ENCODE data around the gene EPM2AIP1.
A peak's percentile ranks its signal among the peaks of the same experiment; 100 is the strongest.
"Not testable (repeated sequence)": the region's sequence is repeated elsewhere in the genome, so short reads cannot be mapped to it uniquely, and the experiment has no call there.

Gene EPM2AIP1

GRCh38 chr3:36992806-36993325 lies at the start of gene EPM2AIP1:
TSS of gene EPM2AIP1 (minus strand) at chr3:36993131. CDS start at chr3:36993077, 54 bp downstream.
- DNase-seq (ENCODE audit: low read depth in 2 of 2), result peak; percentile 96 to 98

- DNase-seq (ENCODE audit: low read depth in 2 of 2), result not testable (repeated sequence)
Measured at GRCh38 chr3:37042712-37043111, 49.8 kb upstream of the EPM2AIP1 start.

- DNase-seq (ENCODE audit: low read depth in 2 of 2), result no peak
Measured at GRCh38 chr3:37041546-37042195, 48.7 kb upstream of the EPM2AIP1 start.

DNA sequence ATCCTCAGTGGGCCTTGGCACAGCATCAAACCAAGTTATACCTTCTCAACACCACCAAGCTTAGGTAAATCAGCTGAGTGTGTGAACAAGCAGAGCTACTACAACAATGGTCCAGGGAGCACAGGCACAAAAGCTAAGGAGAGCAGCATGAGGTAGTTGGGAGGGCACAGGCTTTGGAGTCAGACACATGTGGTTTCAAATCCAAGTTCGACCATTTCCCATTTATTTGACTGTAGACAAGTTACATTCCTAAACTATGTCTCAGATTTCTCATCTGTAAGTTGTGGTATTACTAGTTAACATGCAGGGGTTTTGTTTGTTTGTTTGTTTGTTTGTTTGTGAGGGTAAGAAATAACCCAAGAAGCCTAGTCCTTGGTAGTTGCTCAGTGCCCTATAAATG lies 47.3 kb upstream of the EPM2AIP1 start:
- DNase-seq (ENCODE audit: low read depth in 2 of 2), result no peak

DNA sequence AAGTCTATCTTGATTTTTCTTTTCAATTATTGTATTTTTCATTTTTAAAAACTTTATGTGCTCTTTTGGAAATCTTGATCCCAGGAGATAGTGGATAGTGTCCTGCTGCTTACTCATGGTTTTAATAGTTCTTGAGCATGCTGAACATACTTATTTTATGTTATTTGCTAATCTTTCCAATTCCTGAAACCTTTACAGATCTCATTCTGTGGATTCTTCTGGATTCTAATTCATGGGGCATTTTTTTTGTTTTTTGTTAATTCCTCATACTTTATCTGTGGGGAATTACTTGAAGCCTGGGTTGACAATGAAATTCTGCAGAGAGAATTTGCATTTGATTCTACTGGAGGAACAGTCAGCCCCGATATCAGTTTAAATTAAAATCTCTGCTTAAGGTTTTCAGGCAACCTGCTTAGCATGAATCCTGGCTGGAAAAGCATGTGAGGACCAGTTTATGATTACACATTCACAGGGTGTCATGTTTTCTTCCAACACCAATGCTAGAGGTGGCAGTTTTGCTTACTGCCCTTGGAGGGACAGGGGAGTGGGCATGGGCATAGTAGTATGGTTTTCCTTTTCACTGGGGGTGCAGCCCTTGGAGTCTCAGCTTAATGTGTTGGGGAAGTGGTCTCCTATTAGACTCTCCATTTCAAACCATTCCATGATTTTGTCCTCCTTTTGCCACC lies 46.4 kb upstream of the EPM2AIP1 start:
- no peak for DNase-seq (ENCODE audit: low read depth in 2 of 2)

DNA sequence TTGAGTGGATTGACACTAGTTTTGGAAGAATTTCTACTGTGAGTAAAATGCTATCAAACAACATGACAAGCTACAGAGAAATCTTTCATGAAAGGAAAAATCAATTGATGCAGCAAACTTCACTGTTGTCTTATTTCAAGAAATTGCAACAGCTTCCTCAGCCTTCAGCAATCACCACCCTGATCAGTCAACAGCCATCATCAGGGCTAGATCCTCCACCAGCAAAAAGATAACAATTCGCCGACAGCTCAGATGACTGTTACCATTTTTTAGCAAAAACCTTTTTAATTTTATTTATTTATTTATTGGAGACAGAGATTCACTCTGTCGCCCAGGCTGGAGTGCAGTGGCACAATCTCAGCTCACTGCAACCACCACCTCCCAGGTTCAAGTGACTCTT lies 44.4 kb upstream of the EPM2AIP1 start:
- no peak for DNase-seq (ENCODE audit: low read depth in 2 of 2)

DNA sequence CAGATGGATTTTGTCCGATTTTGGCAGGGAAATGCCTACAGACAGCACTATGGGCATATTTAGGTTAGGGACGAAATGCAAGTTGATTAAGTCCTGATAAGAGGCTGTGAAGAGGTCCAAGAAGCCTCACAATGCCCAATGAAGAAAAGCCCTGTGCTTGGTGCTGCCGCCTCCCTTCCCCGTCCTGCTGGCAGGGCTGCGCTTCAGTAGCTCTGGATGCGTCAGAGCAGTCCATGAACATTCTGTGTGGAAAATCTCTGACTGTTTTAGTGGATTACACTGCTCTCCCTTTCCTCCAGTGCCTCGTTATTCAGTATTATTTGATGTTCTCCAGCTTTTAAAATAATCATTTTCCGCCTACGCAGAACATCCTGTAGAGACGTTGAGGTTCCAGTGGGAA lies 40.0 kb upstream of the EPM2AIP1 start:
- DNase-seq (ENCODE audit: low read depth in 2 of 2), result no peak

DNA sequence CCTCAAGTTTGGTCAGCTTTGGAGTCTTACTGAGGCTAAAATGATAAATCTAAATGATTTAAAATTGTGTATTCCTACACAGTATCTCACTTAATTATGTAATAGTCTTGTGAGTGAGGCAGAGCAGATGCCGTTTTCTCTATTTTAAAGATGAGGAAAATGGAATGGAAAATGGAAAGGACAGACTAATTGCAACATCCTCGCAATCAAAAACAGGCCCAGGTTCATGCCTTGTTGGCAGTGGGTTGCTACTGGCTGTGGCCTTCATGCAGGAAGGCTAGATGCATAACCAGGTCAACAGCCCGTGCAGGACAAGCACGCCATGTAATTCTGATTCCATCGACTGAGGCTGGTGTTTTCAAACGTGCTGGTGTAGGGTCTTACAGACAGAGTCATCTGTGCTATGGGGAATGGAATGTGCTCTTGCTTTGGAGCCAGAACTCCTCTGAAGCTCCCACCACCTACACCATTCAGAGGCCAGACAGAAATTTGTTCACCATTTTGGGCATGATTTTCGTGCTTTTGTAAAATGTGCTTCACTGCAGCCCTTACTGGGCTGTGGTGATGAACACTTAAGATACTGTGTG lies 38.3 kb upstream of the EPM2AIP1 start:
- no peak for DNase-seq (ENCODE audit: low read depth in 2 of 2)

- no peak for DNase-seq (ENCODE audit: low read depth in 2 of 2)
Measured at GRCh38 chr3:37030588-37030987, 37.7 kb upstream of the EPM2AIP1 start.

GRCh38 chr3:37029516-37030163 lies 36.7 kb upstream of the EPM2AIP1 start:
- no peak for DNase-seq (ENCODE audit: low read depth in 2 of 2)

GRCh38 chr3:37029111-37029510 lies 36.2 kb upstream of the EPM2AIP1 start:
- no peak for DNase-seq (ENCODE audit: low read depth in 2 of 2)

GRCh38 chr3:37028329-37028728 lies 35.4 kb upstream of the EPM2AIP1 start:
- DNase-seq (ENCODE audit: low read depth in 2 of 2), result no peak

DNA sequence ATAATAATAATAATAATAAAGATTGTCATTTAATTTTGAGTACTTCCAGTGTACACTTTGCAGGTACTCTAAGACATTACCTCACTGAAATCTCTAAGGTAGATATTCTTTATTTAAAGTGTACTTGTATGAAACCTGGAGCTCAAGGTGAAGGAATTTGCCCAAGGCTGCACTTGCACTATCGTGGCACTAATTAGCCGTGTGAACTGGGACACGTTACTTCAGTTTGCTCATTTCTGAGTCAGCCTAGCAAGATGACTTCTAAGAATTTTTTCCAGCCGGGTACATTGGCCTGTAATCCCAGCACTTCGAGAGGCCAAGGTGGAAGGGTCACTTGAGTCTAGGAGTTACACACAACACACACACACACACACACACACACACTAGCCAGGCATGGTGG lies 33.9 kb upstream of the EPM2AIP1 start:
- DNase-seq (ENCODE audit: low read depth in 2 of 2), result no peak

- no peak for DNase-seq (ENCODE audit: low read depth in 2 of 2)
Measured at GRCh38 chr3:37025561-37026335, 32.8 kb upstream of the EPM2AIP1 start.

- DNase-seq (ENCODE audit: low read depth in 2 of 2), result no peak
Measured at GRCh38 chr3:37024820-37025405, 32.0 kb upstream of the EPM2AIP1 start.

GRCh38 chr3:37024092-37024491 lies 31.2 kb upstream of the EPM2AIP1 start:
- no peak for DNase-seq (ENCODE audit: low read depth in 2 of 2)

GRCh38 chr3:37017683-37018082 lies 24.8 kb upstream of the EPM2AIP1 start:
- DNase-seq (ENCODE audit: low read depth in 2 of 2), result no peak

GRCh38 chr3:37016903-37017302 lies 24.0 kb upstream of the EPM2AIP1 start:
- no peak for DNase-seq (ENCODE audit: low read depth in 2 of 2)

- no peak for DNase-seq (ENCODE audit: low read depth in 2 of 2)
Measured at GRCh38 chr3:37015642-37016041, 22.7 kb upstream of the EPM2AIP1 start.

DNA sequence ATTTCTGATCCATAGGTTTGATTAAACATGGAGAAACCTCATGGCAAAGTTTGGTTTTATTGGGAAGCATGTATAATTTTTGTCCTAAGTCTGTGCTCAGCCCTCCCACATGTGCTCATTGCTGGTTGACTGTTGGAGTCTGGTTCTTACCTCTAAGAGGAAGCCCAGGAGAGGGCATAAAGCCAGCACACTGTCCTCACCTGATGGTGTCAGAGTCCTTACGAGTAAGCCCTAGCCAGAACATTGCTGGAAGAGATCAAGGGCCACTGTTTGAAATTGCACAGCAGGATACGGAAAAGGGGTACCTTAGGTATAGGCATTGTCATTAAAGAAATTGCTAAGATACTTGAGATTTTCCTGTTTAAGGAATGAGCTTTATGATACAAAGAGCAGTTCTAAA lies 21.7 kb upstream of the EPM2AIP1 start:
- DNase-seq (ENCODE audit: low read depth in 2 of 2), result no peak
